Stimulated activated naive CD4-positive, alpha-beta T cell treated with Interleukin-2 at 50 U/mL for 16 hours (primary cell): ENCODE results near the gene XPR1.

Experiments used
- DNase-seq: peaks from one replicate; lab custom pipeline; 2025; lab: John Stamatoyannopoulos, UW

The XPR1 gene

DNA sequence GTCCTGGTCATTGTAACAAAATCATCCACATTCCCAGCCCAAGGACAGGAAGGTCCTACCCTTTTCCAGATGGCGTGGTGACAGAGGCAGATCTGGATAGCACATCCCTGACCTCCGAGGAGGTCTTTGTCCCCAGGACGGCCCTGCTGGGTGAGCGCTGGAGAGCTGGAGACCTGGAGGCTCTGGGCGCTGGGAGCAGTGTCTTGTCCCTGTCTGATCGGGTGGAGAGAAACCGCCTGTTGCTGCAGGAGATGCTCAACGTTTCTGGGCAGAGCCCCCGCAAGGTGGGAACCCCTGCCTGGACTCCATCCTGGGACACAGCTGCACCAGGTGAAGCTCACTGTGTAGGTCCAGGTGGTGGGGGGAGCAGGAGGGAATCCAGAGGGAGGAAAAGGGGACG, 284.9 kb downstream of the XPR1 start:
- DNase-seq = no peak

- no peak for DNase-seq
Observed at GRCh38 chr1:180917306-180918065, 285.7 kb downstream of the XPR1 start.

GRCh38 chr1:180918519-180918918, 286.7 kb downstream of the XPR1 start:
- no peak for DNase-seq

DNA sequence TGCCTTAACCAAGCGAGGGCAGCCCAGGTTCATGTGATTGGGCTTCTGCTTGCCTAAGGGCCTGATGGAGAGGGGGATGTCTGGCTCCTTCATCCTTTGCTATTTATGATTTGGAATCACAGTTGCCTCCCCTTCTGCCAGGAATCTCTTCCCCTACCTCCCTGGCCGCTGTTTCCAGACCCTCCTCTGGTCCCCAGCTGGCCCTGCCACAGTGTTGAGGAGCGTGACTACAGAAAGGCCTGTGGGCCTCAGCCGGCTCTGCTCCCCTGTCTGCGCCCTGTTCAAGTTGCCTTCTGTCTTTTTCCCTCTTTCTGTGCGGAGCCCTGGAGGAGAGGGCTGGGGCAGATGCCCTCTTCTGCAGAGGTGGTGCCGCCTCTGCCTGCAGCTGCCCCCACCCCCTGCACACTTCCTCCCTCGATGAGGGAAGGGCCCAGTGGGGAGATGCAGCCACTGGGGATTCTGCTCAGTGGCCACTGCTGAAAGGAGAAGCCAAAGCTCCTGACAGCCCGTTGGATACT, 287.4 kb downstream of the XPR1 start:
- DNase-seq = no peak

GRCh38 chr1:180920193-180920592, 288.4 kb downstream of the XPR1 start:
- no peak for DNase-seq

GRCh38 chr1:180920702-180921101, 288.9 kb downstream of the XPR1 start:
- DNase-seq = no peak

- no peak for DNase-seq
Observed at GRCh38 chr1:180921386-180921785, 289.6 kb downstream of the XPR1 start.

DNA sequence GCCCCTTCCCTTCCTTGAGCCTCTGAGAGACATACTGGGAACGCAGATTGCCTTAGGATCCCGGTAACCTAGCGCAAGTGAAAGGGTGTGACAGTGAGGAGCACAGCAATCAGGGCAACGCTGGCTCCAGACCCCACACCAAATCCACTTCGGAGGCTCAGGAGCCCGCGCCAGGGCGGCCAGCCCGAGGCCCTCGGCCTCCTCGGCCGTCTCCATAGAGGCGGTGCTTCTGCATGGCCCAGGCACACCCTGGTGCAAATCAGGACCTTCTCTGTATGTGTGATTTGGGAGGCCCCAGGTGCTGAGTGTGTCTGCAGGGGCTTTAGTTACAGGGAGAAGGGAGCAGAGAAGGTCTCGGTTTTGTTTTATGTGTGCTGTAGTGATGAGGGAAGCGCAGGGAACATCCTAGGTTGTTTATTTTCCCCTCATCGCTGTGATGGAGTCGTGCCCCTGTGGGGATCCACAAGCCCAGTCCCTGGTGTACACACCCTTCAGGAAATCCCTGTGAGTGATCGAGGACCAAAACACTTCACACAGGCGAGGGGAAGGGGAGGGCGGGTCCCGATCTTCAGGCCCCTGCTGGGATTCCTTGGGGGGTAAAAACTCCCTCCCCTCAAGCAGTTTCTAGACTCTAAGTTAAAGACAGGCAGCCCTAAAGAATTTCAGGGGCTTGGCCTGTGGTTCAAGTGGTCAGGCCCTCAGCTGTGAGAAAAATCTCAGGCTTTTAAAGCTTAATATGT, 290.2 kb downstream of the XPR1 start:
- no peak for DNase-seq

DNA sequence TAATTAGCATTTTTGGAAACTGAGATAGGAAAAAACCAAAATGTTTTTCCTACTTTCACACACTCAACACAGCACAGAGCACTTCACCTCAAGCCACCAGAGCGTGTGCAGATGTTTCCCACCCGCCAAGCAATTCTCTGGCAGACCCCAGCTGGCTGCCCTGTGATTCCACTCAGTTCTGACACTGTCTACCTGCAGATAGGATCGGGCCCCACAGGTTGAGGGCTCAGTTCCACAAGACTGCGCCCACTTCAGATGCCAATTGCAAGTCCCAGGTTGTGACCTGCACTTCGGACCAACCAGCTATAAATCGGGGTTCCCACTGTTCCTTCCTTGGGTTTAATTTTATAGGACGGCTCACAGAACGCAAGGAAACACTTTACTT, 290.8 kb downstream of the XPR1 start:
- DNase-seq = no peak

DNA sequence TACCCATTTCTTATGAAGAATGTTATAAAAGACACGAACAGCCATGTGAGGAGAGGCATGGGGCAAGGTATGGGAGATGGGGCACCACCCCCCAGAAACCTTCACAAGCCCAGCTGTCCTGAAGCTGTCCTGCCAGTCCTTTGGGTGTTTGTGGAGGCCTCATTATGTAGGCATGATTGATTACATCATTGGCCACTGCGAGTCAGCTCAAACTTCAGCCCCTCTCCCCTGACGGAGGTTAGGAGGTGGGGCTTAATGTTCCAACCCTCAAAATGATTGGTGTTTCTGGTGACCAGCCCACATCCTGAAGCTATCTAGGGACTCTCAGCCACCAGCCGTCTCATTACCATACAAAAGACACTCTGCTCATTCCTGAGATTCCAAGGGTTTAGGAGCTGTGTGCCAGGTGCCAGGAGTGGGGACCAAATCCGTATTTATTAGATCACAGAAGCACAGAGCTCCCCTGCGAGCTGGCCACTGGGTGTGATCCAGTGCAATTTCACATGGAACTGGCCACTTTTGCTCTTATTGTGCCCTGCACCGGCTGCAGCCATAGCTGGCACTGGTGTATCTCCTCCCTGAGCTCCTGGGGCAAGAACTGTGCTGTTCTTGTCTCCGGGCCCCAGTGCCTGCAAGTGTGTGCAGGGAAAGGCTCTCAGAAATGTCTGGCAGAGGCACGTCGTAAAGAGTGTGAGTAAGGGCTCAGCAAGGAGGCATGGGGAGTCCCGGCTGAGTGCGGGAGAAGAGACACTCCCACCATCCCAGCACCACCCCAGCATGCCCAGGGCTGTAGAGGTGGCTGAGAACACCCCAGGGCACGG, 291.4 kb downstream of the XPR1 start:
- no peak for DNase-seq

DNA sequence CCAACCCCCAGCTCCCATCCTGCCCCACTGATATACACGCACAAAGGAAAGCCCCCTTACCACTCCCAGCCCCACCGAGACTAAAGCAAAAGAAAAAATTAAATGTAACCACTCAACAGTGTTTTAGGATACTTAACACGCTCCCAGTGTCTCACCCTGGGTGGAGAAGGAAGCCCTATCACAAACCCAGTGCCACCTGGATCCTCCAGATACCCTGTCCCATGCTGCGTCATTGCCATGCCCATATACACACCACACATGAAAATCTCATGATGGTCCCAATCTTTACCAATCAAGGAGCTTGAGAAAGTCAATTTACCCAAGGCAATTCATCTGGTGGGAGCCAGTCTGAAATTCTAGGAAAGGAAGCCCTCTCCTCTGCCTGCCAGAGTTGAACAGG, 292.1 kb downstream of the XPR1 start:
- no peak for DNase-seq

- no peak for DNase-seq
Observed at GRCh38 chr1:180924939-180925338, 293.1 kb downstream of the XPR1 start.

DNA sequence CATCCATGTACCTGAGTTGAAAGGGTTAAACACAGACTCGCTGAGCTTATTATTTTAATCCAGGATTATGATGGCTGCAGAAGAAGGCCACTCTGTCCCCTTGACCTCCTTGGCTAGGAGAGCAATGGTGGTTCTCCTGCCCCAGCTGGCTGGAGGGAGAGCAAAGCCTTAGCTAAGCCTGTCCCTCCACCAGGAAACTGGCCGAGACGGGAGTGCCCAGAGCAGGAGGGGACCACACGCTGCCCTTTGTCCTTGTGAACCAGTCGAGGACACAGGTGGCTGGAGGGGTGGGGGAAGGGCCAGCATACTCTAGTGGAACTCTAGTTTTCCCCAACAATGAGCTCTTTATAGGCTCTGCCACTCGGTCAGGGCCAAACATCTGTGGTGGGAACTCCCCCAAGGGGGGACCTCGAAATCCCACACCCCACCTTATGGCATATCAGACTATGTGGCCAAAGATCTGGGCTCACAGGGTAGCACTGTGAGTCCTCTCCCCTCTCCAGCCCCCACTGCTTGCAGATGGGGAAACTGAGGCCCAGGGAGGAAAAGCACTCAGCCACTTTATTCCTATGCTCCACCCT, 293.7 kb downstream of the XPR1 start:
- DNase-seq = no peak

- DNase-seq = no peak
Observed at GRCh38 chr1:180926164-180926981, 294.6 kb downstream of the XPR1 start.

- no peak for DNase-seq
Observed at GRCh38 chr1:180927348-180927747, 295.5 kb downstream of the XPR1 start.

DNA sequence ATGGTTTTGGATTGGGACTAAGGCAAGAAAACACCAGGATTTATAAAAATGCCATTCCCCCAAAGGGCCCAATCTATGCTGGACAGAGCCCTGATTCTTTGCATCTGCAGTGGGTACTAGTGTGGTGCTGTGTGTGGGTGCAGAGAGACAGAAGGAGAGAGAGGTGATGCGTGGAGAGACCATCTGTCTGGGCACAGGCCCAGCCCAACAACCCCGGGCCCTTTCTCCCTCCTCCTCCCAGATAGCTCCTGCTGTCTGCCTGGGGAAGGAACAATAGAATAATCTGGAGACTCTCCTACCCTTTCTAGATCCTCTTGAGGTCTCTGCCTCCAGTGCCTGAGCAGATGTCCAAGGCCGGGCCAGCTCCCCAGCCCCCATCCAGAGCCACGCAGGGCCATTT, 296.0 kb downstream of the XPR1 start:
- DNase-seq = no peak

DNA sequence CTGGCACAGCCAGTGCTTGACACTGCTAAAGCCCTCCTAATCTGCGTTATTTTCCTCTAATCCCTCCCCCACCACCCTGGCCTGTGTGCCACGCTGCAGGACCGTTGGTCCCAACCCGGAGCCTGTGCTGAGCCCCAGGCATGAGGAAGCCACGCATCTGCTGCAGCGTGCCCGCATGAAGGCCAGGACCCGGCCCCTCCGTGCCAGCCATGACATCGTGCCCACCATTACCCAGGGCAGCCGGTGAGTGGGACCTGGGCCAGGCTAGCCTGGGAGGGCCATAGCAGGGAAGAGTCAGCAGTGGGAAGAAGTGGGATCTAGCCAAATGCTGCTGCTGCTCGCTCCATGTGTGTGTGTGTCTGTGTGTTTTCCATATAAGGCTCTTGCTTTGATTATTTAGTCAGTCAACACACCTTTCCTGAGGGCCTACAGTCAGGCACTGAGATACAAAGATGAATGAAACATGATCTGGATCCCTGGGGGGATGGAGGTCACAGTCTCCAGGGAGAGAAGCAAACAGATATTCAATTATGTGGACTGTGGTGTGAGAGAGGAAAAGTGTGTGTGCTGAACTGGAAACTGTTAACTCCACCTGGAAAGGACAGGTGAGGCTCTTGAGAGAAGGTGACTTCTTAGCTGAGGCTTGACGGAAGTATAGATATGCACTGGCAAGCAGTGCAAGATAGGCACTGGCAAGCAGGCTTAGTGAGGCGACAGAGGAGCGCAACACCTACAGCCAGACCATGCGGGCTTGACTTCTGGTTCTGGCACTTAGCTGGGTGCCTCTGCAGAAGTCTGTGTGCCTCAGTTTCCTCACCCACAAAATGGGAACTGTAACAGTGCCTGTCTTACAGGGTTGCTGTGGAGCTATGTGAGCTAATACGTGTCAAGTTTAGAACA, 296.8 kb downstream of the XPR1 start:
- DNase-seq = no peak

DNA sequence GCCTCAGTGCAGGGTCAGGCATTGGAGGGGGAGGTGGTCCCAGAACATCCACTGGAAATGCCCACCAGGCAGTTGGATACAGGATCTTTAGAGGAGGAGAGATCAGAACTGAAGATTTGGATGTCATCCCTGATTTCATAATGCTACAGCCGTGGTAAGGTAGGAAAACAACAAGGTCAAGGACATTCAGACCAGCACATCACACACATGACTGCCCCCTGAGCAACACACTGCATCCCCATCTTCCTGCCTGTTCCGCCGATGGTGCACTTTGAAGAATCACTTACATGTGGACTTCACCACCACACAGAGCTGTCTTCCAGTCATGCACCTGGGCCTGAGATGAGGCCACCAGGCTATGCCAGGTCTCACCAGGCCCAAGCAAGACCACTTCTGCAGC, 297.6 kb downstream of the XPR1 start:
- DNase-seq = no peak

DNA sequence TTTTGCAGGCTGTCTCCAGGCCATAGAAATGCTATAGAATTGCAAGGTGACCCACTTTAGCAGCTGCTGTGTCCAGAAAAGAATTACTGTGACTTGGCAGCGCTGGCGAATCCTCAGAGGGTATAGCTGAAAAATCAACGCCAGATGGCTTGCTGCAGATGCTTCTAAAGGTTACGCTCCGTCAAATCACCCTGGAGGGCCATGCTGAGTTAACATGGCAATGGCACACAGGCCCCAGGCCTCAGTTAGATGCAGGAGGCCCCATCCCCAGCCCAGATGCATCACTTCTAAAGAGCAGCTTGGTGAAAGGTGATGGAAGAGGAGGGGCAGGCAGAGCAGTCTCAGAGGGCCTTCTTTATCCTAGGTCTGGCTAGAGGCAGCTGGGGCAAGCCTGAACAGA, 298.9 kb downstream of the XPR1 start:
- DNase-seq = no peak

GRCh38 chr1:180931529-180931928, 299.7 kb downstream of the XPR1 start:
- DNase-seq = no peak
